ELR (cell line): ENCODE data around the gene MTA3.

Experiments
- DNase-seq: peaks from one replicate; pipeline ENCODE4 v3.0.0-alpha.2; 2015; ENCODE audit warnings: low read depth

The MTA3 gene

DNA sequence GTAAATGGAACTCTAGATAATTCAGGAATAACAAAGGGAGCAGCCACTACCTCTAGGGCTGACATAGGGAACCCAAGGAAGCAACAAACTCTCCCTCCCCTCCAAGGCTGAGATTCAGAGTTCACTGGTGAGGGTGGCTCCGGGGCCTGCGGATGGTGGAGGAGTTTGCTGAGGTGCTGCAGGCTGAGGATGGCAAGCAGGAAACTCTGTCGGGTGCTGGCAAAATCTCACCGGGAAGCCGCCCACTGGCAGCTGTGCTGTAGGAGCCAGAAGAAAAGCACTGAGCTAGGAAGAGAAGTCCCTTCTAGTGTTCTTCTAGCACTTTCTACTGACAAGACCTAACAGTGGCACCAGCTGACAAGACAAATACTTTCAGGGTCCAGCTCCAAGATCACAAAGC, 236.5 kb downstream of the MTA3 start:
- no peak for DNase-seq
